GM15510 (cell line): Measurements from ENCODE around the gene ZNF282.

Experiments used
- POLR2A ChIP-seq: IDR thresholded peaks from 3 replicates; pipeline ENCODE4 v1.6.1; 2011; ENCODE audit warnings: borderline replicate concordance; ENCODE audit not compliant: insufficient read length; ENCODE audit errors: extremely low read depth

Gene ZNF282

DNA sequence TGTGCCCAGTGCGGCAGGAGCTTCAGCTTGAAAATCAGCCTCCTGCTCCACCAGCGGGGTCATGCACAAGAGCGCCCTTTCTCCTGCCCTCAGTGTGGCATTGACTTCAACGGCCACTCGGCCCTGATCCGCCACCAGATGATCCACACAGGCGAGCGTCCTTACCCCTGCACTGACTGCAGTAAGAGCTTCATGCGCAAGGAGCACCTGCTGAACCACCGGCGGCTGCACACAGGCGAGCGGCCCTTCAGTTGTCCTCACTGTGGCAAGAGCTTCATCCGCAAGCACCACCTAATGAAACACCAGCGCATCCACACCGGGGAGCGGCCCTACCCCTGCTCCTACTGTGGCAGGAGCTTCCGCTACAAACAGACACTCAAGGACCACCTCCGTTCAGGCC lies 16.1 kb upstream of the ZNF282 start:
- TF ChIP-seq POLR2A, result no peak

DNA sequence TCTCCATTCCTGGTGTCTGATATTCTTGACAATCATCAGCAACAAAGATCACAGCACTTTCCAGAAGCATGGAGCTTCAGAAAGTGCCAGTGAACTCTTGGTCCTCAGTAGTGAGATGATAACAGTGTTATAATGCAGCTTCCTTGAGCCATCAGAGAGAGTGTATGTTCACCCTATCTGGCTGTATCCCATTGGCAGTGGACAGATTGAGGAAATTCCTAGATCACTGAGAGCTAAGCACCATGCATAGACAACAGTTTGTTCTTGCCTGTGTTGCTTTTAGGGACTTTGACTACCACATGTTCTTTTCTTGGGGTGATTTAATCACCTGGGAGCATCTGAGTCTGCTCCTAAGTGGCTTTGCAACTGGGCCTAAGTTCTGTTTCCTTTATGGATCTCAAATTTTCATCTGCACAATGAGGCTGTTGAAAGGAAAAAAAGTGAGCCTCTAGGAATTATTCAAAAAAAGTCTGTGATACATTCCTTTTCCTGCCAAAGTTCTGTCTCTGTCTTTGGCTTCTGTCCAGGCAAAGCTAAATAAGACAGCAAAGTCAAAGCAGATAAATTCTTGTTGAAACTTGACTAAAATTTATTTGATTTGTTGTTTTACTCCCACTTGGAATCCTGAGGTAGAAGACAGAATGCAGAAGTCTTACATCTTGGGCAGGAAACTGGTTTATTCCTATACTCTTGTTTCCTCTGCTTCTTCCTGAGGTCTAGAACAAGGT lies 14.5 kb upstream of the ZNF282 start:
- TF ChIP-seq POLR2A, result no peak

GRCh38 chr7:149181450-149181790 lies 13.9 kb upstream of the ZNF282 start:
- TF ChIP-seq POLR2A, result no peak

DNA sequence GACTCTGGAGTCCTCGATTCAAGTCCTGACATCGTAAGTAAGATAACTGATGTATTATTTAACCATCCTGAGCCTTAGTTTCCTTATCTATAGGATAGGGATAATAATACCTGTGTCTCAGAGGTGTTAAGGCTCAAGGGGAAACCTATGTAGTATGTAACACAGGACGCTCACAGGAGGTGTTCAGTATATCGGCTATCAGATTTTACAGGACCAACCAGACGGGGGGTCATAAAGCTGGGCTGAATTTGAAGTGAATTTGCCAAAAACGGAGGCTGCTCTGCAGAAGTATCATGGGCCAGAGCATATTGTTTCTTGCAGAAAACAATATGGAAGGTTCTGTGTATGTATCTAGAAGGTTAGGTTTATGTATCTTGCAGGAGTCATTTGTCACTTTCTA lies 11.1 kb upstream of the ZNF282 start:
- no peak for TF ChIP-seq POLR2A

GRCh38 chr7:149188213-149188612 lies 7.1 kb upstream of the ZNF282 start:
- TF ChIP-seq POLR2A, result no peak

DNA sequence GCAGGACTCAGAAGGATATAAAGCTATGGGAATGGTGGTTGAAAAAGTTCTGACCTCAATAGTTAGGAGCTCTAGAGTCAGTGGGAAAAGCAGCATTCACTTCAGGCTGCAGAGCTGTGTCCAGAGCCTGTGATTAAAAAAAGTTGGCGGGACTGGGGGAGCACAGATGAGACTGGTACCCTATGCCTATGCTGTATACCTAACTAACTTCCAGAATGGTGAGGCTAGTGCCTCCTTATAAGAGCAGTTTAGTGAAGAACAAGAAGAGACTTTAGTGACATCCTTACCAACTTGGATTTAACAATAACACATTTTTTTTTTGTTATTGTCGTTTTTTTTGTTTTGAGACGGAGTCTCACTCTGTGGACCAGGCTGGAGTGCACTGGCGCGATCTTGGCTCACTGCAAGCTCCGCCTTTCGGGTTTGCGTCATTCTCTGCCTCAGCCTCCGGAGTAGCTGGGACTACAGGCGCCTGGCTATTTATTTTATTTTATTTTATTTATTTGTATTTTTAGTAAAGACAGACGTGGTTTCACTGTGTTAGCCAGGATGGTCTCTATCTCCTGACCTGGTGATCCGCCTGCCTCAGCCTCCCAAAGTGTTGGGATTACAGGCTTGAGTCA lies 6.6 kb upstream of the ZNF282 start:
- TF ChIP-seq POLR2A, result no peak

DNA sequence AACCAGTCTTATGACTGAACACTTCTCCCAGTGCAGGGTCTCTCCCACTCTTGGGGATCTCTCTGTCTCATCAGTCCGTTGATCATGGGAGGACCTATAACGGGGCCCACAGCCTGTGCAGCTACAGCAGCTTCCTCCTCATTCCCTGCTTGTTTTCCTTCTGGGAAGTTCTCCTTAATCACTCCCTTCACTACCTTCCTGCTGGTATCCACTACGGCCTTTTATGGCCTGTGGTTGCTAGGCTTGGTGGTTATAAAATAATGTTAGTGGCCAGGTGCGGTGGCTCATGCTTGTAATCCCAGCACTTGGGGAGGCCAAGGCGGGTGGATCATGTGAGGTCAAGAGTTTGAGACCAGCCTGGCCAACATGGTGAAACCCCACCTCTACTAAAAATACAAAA lies 3.5 kb upstream of the ZNF282 start:
- TF ChIP-seq POLR2A, result no peak

DNA sequence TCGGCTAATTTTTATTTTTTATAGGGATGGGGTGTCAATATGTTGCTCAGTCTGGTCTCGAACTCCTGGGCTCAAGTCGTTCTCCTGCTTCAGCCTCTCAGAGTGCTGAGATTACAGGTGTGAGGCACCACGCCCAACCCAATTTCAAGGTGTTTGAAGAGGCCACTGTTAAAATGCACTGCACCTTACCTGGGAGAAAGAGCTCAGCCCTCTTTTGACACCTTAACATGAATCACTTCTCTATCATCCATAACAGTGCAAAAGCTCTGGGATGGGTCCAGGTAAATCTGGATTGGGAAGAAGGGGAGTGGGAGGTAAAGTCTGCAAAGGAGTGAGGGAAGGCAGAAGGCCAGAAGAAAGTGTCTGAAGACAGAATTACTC lies 557 bp upstream of the ZNF282 start:
- no peak for TF ChIP-seq POLR2A

- TF ChIP-seq POLR2A, result no peak
Observed at GRCh38 chr7:149196151-149196704, 882 bp downstream of the ZNF282 start.

DNA sequence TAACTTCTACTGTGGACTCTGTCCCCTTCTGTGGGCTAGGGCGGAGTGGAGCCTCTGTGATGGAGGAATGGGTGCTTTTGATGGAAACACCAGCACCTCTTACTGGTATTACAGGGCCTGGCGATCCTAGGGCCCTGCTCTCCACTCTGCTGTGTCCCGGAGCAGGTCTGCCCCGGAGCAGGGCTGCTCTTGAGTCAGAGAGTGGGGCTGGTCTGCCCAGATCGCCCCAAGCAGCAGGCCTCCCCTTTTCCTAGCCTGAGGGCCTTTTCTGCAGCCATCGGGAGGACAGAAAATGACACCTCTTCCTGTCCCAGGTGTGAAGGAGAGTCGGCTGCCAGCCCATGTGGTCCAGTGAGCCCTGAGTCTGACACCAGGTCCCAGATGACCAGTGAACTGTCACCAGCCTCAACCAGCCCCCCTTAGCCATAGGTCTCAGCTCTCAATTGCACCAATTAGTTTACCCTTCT lies 1.4 kb downstream of the ZNF282 start:
- no peak for TF ChIP-seq POLR2A

DNA sequence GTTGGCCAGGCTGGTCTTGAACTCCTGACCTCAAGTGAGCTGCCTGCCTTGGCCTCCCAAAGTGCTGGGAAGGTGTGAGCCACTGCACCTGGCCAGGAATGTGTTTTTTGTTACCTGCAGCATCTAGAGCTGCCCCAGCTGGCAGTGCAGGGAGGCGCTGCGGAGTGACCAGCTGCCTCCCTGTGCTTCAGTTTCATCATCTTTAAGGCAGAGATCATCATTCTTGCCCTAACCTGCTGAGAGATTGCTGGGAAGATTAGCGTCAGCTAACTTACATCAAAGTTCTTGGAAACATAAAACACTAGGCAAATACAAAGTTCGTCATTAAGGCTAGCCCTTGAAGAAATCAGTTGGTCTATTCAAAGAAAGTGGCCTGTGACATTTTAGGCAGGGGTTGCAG lies 2.3 kb downstream of the ZNF282 start:
- no peak for TF ChIP-seq POLR2A

DNA sequence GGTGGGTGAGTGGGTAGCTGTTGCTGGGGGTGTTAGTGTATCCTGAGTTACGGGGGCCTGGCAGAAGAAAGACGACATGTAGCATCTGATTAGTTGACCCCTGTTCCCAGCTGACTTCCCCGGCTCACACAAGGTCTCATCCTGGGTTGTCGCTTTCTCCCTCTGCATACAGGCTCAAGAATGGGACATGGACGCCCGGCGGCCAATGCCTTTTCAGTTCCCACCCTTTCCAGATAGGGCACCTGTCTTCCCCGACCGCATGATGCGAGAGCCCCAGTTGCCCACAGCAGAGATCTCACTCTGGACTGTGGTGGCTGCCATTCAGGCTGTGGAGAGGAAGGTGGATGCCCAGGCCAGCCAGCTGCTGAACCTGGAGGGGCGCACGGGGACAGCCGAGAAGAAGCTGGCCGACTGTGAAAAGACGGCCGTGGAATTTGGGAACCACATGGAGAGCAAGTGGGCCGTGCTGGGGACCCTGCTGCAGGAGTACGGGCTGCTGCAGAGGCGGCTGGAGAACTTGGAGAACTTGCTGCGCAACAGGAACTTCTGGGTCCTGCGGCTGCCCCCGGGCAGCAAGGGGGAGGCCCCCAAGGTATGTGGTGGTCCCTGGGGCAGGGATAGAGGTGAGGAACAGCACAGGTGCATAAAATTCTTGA lies 2.9 kb downstream of the ZNF282 start:
- TF ChIP-seq POLR2A, result no peak

DNA sequence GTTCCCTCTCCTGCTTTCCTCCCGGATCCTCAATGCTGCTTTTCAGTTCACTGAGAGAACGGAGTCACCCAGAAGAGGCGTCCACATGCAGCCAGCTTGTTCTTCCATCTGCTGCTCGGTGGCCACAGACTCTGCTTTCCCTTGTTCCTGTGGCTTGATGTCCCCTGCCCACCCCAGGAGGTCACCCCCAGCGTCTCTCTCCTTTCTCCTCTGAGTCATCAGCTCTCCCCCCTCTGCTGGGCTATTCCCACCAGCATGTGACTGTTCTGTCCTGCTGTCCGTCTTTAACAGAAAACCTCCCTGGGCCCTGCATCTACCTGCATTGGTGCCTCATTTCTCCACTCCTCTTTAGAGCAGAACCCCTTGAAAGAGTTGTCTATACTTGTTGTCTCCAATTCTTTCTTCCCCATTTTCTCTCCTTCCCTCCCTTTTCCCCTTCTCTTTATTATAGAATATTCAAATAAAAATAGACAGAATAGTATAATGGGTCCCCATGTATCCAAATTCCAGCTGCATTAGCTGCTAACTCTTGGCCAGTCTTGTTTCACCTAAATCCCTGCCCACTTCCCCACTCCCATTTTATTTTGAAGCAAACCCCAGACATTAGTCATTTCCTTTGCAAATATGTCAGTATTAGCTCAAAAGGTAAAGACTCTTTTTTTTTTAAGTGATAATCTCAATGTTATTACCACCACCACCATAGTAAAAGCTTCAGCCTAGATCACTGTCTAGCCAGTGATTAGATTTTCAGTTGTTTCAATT lies 4.1 kb downstream of the ZNF282 start:
- no peak for TF ChIP-seq POLR2A

DNA sequence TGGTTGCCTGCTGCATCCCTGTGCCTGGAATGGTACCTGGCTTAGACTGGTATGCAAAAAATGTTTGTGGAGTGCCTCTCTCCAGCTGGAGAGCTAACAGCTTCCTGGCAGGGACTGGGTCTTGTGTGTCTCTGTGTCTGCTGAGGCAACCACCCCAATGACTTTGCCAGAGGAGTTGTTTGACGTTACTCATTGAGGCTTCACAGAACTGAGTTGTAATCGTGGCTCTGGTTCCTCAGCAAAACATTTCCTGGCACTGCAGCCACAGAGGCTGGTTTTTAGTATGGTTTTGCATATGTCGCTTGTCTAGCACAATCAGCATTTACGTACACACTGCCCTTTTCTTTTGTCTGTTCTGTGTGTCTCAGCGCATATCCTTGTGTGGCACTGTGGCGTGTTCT lies 7.5 kb downstream of the ZNF282 start:
- TF ChIP-seq POLR2A, result no peak

GRCh38 chr7:149205690-149206381 lies 10.5 kb downstream of the ZNF282 start:
- no peak for TF ChIP-seq POLR2A

DNA sequence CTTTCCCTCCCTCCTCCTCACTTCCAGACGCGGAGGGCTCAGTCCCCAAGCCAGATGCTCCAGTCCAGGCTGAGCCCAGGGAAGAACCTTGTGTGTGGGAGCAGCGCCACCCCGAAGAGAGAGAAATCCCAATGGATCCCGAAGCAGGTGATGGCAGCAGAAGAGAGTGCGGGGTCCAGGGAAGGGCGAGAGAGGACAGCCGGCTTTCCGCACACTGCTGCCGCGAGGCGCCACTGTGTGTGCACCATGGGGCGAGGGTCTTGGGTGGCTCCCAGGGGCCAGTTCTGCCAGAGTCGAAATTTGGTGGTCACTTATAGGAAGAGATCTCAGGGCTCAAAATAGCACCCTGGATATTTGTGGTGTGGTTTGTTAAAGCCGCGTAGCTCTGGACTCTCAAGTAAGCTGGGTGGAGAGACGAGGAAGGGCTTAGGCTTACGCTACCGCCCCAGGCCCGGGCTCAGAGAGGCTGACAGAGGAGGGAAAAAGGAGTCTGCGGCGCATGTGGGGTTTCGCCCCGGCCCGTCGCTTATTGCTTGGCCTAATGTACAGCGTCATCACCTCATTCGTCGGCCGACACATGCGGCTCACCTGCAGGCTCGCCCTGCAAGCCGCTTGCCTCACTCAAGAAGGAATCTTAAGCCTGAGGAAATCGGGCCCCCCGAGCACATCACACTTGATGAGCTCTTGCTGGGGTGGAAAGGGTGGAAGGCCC lies 12.1 kb downstream of the ZNF282 start:
- TF ChIP-seq POLR2A, result no peak
